NCI-H345 treated with DMSO at 0.1 percent for 48 hours (cell line): Measurements from ENCODE around the gene MLC1.

ENCODE experiments used
- DNase-seq: peaks from one replicate; lab custom pipeline; 2025; ENCODE audit not compliant: unreplicated experiment; lab: John Stamatoyannopoulos, UW

Gene MLC1

DNA sequence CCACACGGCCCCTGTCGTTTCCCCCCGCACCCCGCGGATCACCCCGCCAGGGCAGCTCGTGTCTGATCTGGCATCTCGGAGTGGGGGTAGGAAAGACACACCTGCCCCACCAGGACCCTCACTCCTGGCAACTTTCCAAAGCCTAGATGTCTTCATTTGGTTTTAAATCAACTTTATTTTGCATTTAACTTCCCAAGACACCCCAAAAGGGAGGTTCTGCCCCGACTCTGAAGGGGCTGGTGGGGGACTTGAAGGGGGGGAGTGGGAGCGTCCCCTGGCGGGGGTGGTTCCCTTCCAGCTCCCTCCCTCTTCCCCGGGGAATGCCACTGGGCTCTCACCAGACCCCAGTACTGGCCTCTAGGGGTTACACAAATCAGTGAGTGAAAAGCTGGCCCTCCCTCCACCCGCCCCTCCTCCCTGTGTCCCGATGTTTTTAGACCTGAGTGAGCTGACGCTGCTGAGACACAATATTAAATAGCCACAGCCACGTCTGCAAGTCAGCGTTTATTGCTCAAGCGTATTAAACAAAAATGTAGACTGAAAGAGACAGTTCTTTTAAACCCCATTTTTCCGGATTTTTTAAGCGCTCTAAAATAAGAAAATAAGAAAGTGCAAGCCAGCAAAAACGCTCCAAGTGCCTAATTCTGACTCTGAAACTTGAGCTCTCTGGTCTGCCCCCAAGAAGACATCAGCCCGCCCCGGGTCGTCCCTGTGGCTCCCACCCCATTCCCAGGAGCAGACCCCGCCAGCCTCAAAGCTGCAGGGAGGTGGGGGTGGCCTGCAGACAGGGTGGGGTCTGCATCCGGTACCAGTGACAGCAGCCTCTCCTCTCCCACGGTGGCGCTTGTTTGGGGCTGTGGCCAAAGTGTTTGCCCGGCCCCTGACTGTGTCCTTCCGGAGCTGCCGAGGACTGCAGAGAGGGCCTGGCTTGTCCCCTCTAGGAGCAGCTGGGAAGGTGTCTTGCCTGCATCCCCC is 26.0 kb downstream of the MLC1 start:
- DNase-seq: no peak

DNA sequence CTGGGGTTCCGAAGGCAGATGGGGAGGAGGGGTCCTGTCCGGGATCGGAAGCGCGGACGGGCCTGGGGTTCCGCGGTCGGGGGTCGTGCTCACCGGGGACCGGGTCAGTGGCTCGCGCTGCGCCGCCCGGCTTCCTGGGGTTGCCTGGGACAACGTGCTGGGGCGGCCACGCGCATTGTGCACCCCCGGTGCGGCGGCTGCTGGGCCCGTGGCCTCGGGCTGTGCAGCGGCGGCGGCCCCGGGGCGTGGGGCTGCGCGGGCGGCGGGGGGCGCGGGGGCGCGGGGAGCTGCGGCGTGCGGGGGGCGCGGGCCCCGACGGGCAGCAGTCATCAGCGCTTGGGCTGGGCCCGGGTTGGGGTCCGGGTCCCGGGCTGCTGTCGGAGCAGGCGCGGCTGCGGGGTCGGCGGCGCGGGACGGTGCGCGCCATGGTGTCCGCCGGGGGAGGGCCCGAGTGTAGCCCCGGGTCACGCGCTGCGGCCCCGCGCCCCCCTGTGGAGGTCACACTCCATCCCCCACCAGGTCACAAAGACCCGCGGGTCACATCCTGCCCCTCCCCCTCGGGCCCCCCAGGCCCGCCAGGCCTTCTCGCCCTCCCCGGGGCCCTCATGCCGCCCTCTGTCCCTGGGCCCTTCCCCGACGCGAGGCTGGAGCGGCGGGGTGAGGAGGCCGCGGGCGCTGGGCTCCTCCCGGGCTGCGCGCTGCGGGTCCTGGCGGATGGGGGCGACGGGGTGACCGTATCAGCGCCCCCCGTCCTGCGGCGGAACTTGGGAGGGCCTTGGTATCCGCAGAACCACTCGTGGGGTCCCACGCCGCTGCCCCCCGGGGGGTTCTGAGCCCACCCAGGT is 26.9 kb downstream of the MLC1 start, which contains the start of gene TTLL8:
TSS of gene TTLL8 (minus strand) at position 238 of the 845 bp plus-strand sequence.
- DNase-seq: no peak

DNA sequence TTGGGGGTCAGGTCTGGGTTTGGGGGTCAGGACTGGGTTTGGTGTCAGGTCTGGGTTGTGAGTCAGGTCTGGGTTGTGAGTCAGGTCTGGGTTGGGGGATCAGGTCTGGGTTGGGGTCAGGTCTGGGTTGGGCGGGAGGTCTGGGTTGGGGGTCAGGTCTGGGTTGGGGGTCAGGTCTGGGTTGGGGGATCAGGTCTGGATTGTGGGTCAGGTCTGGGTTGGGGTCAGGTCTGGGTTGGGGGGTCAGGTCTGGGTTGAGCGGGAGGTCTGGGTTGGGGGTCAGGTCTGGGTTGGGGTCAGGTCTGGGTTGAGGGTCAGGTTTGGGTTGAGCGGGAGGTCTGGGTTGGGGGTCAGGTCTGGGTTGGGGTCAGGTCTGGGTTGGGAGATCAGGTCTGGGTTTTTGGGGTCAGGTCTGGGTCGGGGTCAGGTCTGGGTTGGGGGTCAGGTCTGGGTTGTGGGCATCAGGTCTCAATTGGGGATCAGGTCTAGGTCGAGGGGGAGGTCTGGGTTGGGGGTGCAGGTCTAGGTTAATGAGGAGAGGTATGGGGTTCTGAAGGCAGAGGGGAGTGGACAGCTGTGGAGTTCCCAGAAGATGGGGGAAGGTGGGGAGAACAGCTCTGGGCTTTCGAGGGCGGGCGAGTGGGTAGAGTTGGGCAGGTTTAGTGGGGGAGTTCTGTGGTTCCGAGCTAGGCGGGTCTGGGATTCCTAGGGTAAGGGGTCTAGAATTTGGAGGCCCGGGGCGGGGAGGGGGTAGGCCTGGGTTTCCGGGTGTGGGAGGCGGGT is 27.8 kb downstream of the MLC1 start:
- DNase-seq: no peak

DNA sequence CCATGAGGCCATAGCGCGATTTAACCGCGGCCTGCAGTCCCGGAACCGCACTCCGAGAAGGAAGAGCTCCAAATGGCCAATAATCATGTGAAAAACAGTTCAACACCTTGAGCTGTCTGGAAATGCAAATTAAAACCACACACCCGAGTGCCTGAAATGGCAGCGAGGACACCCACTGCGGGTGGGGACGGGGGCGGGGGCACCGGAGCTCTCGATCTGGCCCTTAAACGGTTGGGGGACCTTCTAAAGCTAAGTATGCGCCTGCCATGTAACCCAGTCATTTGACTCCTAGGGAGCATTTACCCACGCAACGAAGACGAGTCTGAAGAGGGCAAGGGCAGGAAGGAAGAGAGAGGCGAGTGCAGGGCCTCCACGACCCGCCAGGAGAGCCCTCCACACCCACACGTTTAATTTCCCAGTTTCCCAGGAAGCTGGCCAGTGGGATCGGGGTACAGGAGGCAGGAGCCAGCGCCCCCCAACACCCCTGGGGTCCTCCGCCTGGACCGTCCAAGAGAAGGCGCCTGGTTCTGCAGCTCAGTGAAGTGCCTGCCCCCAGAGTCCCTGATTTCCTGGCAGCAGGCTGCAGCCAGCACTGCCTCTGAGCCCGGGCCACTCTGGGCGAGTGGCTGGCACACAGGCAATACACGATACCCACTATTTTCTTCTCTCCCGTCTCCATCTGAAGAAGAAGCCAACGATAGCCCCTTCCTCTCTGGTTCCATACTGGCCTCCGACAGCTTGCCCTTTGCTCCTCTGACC is 28.8 kb downstream of the MLC1 start:
- DNase-seq: no peak

DNA sequence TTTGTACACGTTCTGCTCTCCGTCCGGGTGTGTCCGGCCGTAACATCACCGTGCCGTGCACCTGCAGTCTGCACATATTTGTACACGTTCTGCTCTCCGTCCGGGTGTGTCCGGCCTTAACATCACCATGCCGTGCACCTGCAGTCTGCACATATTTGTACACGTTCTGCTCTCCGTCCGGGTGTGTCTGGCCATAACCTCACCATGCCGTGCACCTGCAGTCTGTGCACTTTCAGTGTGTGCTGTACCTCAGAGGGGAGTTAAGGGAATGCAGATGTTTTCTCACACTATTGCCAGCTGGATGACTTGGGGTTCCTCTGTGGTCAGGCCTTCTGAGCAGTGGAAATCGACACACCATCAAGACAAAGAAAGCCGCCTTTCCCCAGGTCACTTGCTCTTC is 31.4 kb downstream of the MLC1 start:
- DNase-seq: no peak

DNA sequence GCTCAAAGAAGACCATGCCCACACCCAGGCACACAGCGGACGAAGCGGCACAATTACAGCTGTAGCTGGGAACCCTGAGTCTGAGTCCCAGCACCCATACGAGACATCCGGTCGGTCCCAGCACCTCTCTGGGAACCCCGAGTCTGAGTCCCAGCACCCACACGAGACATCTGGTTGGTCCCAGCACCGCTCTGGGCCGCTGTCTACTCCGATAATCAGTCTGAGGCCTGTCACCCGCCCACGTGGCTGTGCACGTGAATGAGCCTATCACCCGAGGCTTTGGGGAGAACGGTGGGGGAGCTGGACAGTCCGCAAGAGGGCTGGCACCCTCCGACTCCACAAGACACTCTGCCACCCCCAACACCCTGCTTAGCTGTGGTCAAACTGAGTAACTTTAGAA is 33.3 kb downstream of the MLC1 start:
- DNase-seq: no peak

DNA sequence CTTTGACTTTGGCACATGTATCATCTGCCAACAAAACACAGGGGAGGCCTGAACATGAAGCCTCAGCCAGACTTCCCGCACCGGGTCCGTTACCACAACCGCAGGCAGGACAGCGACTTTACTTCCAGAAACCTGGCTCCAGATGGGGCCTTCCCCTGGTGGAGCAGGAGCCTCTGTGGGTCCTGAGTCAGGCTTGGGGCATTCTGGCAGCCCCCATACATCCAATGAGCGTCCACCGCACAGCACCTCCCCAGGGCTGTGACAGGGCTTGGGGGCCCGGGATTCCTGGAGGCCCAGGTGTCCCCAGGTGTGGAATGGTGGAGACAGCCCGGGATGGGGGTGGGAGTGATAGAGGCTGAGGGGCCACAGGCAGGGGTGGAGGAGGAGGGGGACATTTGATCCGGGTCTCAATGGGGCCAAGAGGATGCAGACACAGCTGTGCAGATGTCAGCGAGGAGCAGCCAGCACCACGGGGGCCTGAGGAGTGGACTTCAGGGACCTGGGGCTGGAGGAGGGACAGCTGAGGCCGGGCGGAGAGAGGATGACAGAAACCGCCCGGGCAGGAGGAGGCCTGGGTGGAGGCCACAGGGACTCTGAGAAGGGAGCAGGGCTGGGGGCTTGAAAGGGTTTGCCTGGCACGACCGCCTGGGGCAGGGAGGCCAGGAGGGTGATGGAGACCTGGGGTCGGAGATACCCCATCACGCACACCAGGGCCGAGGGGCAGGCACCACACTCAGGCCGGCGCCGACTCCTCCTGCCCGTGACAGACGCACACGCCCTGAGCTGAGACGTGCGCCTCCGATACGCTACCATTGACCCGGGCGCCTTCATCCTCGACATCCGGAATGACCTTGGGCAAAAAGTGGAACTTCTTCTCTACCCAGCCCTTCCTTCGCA is 35.7 kb downstream of the MLC1 start:
- no peak for DNase-seq

DNA sequence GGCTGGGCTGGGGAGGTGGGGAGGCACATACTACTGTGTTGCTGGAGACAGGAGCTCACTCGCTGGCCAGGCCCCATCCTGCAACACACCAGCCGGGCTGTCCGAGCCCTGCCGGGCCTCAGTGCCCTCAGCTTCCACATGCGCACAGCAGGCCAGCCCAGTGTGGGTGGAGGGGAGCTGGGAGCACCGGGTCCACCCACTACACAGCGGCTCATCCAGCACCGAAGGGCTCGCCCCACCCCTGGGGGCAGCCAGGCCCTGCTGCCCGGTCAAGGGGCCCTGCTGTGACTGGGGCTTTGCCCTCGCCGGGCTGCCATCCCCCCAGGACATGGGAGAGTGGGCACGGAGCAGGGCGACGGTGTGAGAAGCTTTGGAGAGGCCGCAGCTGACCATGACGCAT is 36.4 kb downstream of the MLC1 start:
- no peak for DNase-seq

DNA sequence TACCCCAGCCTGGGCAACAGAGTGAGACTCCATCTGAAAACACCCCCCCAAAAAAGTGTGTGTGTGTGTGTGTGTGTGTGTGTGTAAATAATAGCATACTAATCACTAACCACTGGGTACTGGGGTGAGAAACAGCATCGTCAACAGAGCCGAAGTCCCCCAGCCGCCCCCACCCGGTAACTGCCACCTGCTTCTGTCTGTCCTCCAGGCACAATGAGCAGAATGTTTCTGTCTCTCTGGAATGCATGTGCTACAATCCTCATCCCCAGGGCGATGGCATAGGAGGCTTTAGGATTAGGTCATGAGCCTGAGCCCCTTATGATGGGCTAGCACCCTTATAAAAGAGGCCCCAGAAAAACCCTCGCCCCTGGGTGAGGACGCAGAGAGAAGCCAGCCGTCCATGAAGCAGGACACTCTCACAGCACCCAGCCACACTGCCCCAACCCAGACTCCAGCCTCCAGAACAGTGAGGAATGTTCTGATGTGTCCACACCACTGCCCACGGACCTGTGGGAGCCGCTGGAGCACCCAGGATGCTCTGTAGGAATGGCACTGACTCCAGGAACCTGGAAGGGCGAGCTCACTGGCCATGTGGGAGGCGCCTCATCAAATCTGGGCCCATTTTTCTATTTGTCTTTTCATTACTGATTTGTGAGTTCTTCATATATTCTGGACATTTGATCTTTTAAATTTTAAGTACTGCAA is 37.0 kb downstream of the MLC1 start:
- no peak for DNase-seq

DNA sequence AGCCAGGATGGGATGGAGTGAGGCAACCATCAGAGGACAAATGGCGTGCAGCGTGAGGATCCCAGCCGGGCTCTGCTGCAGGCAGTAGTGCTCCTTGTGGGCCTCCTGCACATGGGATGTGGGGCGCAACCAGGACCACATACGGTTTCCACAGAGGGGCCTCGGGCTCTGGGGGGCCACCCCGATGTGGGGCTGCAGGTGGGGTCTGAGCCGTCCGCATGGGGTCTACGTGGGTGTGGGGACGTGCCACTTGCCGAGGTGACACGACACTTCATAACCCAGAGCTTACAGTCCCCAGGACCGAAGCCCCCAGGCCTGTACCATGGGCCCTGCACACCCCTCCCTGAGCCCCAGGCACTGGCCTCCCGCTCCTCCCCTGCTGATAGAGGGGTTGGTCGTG is 37.9 kb downstream of the MLC1 start:
- DNase-seq: no peak

DNA sequence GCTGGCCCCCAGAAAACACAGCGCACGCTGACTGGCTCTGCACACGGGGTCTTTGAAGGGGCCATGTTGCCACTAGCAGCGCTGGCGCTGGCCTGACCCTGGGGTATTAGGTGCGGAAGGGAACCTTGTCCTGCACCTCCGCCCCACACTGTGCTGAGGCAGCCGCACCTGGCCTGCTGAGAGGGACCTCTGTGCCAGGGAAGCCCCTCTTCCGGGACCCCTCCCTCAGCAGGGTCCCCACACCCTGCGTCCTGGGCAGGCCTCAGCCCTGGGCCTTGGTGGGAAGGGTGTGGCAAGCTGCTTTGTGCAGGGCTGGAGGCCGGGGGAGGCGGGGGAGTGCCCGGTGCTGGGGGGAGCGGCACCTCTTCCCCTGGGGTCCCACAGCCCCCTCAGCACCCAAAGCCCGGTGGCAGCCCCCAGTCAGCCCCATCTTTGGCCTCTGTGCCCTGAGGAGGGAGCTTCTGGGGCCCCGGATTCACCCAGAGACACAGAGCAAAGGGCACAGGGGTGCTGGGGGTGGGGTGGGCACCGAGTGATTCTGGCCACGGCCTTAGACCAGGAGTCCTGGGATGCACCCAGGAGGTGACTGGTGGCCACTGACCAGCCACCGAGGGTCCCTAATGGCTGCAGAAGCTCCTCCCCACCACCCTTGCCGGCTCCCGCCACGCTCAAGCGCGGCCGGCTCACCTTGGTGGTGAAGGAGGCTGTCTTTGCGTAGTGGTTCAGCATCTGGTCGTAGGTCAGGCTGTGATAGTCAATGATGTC is 38.6 kb downstream of the MLC1 start:
- DNase-seq: no peak

DNA sequence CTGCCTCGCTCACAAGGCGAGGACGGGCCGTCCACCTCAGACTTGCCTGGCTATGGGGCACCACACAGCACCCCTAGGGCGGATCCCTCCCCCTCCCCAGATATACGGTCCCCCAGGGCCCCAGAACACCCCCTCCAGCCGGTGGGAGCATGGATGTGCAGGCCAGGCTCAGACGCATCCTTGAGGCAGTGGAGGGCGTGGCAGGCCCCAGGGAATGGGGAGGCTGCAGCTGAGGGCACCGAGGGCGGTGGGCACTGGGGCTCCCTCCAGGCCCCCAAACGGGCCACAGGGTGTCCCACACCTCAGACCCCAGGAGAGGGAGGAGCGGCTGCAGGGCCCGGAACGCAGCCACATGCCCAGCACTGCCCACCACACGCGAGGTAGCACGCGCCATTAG is 39.2 kb downstream of the MLC1 start:
- no peak for DNase-seq

DNA sequence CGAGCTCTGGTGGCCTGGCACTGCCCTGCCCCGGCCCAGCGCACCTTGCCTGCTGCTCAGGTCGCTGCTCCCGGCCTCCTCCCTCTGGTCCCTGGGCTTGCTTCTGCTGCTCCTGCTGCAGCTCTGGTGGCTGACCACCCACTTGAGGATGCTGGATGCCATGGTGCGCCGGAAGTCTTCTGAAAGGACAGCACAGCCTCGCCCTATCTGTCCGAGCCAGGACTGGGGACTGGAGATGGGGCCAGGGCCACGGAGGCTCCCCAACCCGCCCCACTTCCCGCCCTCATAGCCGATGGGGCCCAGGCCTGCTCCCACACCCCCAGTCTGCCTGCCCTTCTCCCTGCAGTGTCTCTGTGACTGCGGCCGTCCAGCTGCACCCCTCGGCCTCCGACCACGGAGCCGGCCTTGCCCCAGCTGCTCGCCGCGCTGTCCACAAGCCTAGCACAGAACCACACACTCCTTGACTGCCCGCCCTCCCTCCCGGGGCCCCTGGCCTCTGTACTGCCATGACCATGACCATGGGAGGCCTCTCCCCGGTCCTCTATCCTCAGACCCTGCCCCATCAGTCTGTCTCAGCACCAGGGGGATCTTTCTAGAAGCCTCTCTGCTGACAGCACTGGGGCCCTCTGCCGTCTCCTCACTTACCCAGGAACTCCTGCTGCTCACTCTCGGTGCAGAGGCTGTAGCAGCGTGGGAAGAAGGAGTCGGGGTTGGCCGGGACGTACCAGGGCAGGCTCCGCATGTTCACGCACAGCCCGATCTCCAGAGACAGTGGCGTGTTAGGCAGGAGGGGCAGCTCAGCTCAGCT is 39.8 kb downstream of the MLC1 start:
- DNase-seq: no peak

DNA sequence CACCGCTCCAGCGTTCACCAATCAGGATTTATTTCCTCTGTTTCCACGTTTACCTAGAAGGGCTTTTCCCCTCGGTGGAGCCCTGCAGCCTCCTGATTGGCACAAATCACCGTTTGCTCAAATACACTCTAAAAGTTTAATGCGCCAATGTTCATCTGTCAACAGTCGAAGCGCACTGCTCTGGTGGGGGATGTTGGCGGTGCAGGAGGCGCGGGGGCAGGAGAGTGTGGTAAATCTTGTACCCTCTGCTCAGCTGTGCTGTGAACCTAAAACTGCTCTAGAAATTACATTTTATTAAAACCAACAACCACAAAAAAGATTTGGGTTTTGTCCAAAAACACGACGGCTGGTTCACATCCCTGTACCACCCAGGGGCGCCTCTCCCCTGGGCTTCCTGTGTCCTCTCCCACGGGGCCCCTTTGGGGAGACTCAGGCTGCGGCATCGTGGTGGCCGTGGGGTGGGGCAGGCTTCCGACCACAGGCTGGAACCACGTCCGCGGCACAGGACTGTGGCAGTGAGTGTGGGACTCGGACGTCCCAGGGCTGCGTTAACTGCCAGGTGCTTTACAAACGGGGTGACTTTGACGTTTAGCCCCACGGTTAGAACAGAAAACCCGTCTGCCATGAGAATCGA is 40.6 kb downstream of the MLC1 start:
- DNase-seq: no peak

DNA sequence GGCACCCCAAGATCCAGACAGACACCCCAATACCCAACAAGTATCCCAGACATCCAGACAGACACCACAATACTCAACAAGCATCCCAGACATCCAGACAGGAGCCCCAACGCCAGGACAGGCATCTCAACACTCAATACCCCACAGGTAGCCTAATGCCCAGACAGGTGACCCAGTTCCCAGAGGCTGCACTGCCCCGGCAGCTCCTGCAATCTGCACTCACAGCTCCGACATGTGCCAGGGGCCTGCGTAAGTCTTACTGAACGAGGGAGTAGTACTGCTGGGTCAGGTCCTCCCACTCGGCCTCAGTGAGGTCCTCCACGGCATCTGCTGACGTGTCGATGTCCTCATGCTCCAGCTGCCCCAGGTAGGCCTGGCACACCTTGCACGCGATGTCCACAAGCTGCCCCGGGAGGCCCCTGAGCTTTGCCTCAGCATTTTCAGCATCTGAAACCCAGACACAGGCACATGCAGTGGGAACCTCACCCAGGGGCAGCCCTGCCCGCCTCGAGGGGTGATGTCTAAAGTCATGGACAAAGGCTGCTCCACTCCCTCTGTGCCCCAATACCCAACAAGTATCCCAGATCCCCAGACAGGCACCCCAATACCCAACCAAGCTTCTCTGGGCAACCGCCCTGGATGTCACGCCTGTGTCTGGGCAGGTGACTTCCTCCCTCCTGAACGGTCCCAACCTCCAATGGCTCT is 43.7 kb downstream of the MLC1 start:
- DNase-seq: no peak

DNA sequence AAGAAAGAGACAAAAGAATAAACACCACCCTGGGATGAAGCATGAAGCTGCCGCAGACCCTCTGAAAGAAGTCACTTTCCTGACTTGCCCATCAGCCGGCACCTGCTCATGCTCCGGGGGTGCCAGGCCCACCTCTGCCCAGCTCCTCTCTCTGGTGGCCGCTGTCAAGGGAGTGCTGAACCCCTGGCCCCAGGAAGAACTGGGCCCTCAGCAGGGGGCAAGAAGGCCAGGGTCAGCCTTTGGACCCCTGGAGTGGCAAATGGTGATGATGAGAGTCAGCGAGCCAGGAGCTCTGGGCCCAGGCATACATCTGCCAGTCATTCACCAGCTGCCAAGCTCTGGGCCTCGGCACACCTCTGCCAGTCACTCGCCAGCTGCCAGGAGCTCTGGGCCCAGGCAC is 44.5 kb downstream of the MLC1 start:
- no peak for DNase-seq
